ES-I3 (cell line): Measurements from ENCODE around the gene SYVN1.
"Not testable (repeated sequence)": the region's sequence is repeated elsewhere in the genome, so short reads cannot be mapped to it uniquely, and the experiment has no call there.

Source experiments
- H3K36me3 ChIP-seq: 2 replicates; pipeline ENCODE4 v1.6.1; 2013; ENCODE audit warnings: mild to moderate bottlenecking, low read length, control low read depth, moderate library complexity; ENCODE audit not compliant: insufficient read depth
- H3K4me1 ChIP-seq: 2 replicates; pipeline ENCODE4 v1.6.1; 2013; ENCODE audit warnings: mild to moderate bottlenecking, control low read depth, low read length; ENCODE audit not compliant: insufficient read depth
- H3K9ac ChIP-seq: 2 replicates; pipeline ENCODE4 v1.6.1; 2013; ENCODE audit warnings: low read depth, mild to moderate bottlenecking, low read length, moderate library complexity
- H3K9me3 ChIP-seq: 2 replicates; pipeline ENCODE4 v1.6.1; 2013; ENCODE audit warnings: mild to moderate bottlenecking, low read length, moderate library complexity; ENCODE audit not compliant: control insufficient read depth, insufficient read depth

SYVN1 gene

DNA sequence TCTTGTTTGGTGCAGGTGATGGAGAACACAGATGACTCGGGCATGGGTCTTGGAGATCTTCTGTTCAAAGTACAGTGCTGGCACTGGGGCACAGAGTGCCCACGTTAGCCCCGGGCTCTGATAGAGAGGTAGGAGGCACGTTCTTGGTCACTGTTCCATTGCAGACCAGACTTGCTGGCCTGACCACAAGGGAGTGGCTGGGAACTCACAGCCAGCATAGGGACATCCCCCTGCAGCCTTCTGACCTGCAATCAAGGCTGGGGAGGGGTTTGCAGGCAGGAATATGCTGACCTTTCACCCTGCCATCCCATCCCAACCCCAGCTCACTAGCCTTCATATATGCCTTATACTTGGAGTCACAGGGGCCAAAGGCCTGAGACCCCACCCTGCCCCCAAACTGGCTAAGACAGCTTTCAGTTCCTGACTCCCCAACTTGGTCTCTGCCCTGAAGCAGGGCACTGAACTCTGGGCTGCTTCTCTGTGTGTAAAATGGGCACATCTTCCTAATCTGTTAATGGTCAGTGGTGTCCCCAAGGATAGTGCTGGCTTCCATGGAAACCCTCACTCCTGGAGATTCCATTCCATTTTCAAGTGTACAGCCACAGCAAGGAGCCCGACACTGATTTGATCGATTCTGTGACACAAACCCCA is 7.6 kb downstream of the SYVN1 start:
- H3K36me3 ChIP-seq = peaks cover 21% of the 10 kb centered on the region
- no peaks in the 10 kb centered on the region for H3K4me1 ChIP-seq
- H3K9ac ChIP-seq = no peak overlapping the region
- H3K9me3 ChIP-seq = no peaks in the 10 kb centered on the region

DNA sequence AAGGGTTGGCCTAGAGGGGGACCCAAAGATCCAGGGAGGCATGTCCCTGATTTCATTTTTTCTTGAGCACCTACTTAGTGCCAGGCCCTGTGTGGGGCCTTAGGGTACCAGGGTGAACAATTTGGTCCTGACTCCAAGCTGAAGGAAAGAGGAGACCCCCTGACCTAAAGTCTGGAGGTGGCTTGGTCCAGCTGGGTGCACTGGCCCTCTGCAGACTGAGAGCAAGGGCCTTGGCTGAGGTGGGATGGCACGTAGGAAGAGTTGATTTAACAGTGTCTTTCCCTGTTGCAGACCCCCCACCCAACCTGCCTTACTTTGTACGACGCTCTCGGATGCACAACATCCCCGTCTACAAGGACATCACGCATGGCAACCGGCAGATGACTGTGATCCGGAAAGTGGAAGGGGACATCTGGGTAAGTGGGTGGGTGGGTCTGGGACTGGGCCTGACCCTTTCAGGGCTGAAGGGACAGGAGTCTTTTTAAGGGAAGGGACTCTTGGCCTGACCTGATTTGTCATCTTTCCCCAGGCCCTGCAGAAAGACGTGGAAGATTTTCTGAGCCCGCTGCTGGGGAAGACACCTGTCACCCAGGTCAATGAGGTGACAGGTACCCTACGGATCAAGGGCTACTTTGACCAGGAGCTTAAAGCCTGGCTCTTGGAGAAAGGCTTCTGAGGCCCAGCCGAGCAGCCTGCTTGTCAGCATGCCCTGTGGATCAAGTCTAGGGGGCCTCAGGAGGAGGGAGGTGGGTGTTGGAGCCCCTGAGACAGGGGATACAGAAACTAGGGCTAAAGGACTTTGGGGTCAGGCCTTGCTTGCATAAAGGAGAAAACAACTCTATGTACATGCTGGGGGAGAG is 8.9 kb downstream of the SYVN1 start:
- peaks cover 22% of the 10 kb centered on the region for H3K36me3 ChIP-seq
- no peak overlapping the region for H3K9ac ChIP-seq
- no peaks in the 10 kb centered on the region for H3K4me1 ChIP-seq
- H3K9me3 ChIP-seq = no peaks in the 10 kb centered on the region

DNA sequence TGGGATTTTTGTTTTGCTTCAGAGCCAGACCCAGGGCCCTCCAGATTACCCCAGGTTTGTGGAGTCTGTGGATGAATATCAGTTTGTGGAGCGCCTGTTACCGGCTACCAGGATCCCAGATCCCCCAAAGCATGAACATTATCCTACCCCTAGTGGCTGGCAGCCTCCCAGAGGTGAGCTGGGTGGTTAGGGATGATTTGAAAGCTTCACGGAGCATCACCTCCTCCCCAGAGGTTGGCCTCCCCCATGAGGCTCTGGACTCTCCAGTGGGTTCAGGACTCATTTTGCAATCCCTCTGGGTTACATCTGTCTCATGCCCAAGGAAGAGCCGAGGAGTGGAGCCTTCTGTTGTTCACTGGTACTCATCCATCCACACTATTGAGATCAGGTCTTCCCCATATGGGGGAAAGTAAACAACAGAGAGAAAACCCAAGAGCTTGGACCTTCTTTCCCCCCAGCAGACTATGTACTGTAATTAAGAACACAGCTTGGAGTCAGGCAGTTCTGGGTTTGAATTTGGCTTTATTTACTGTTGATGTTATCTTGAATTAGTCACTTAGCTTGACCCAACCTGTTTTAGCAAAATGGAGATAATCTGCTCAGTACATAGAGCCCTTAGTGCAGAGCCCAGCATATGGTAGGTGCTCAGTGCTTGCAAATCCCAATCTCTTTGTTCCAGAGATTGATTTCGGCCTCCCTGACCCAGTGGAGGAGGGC is 9.7 kb downstream of the SYVN1 start:
- H3K9ac ChIP-seq = no peak overlapping the region
- H3K9me3 ChIP-seq = no peaks in the 10 kb centered on the region
- no peaks in the 10 kb centered on the region for H3K4me1 ChIP-seq
- peaks cover 29% of the 10 kb centered on the region for H3K36me3 ChIP-seq

DNA sequence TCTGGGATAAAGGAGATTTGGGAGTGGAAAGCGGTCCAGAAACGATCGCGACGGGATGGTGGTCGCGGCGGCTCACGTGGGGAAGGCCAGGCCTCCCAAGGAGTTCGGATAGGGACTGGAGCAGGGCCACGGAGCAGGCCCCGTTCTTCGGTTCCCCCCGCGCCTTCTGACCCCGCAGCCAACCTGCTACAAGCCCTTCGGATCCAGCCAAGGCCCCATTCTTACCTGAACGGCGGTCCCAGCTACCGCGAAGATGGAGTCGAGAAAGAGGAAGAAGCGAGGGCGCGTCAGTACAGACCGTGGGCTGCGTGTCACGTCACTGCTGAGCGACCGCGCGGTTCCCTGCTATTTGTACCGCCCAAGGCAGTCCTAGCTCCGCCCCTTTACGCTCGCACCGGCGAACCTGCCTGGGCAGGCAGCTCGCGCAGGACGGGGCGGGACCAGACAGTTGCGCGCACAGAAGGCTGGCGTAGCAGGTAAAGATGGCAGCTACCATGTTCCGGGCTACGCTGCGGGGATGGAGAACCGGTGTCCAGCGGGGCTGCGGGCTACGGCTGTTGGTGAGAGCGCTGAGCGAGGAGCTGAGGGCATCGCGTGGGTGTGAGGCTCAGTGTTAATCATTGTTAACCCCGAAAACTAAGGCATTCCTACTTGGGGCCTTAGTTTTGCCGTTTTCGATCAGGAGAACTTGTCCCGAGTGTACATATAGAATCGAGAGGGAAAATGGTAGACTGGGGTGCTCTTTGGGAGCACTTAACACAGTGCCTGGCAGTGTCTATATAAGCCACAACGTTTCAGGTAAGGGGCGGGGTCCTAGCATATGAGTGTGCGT is 12.2 kb downstream of the SYVN1 start, which contains the start of the genes FAU and MRPL49:
TSS of gene FAU (minus strand) at position 270 of the 832 bp plus-strand sequence. CDS start 321 bp downstream, outside the sequence.
TSS of gene MRPL49 (plus strand) at position 457 of the 832 bp plus-strand sequence. CDS start at position 483, 26 bp downstream.
- Histone ChIP-seq H3K9me3 (no peaks in the 10 kb centered on the region), H3K36me3 (peaks cover 31% of the 10 kb centered on the region), H3K4me1 (no peaks in the 10 kb centered on the region), H3K9ac (peak within 1 kb of the TSS; percentile 79)

DNA sequence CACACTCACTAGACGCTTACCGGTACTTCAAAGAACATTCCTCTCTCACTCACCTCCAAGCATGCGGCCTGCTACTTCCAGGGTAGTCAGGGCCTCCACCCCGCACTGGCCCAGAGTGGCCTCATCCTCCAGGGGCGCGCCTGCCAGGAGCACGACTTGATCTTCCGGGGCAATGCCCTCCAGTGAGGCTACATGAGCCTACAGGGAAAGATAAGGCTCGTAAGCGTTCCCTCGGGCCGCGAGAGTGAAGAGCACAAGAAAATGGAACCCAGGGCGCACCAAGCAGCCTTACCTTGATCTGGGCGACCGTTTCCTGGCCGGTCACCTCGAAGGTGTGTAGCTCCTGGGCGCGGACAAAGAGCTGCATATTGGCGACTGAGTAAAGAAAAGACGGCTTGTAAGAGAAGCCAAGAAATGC is 12.9 kb downstream of the SYVN1 start:
- no peaks in the 10 kb centered on the region for H3K4me1 ChIP-seq
- H3K36me3 ChIP-seq = peaks cover 27% of the 10 kb centered on the region

DNA sequence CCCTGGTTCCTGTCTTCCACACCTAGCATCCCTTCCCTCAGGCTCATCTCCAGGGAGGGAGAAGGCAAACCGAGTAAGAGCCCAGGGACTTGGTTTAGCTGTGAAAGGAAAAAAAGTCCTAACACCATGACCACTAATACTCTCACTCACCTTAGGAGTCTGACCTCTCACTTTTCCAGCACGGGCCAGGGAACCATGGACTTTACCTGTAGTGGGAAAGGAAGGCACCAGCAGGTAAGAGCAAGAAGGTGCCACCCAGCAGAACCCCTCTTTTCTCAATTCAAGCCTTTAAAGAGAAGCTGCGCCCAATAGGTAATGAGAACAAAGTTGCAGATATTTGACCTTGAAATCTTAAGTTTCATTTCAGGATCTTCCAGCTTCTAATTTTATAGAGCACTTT is 13.5 kb downstream of the SYVN1 start:
- H3K4me1 ChIP-seq = no peaks in the 10 kb centered on the region
- H3K9ac ChIP-seq = peak overlapping the region; percentile 79
- H3K36me3 ChIP-seq = peaks cover 24% of the 10 kb centered on the region
- H3K9me3 ChIP-seq = no peaks in the 10 kb centered on the region

More for the DNA sequence above, 12.9 kb downstream of the SYVN1 start:
- Histone ChIP-seq H3K9ac (peak overlapping the region; percentile 79), H3K9me3 (no peaks in the 10 kb centered on the region)

DNA sequence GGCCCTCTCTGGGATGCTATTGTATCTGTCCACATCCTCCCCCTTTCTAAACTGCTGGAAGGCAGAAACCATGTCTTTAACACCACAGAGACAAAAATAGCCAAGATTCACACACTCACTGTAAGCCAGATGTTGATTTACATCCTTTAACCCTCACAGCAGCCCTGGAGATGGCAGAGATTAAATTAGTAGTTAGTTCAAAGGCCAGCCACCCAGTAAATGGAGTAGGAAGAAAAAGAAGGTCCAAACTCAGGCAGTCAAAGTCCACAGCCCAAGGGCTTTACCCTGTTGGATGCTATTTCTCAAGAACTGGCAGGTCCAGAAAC is 14.7 kb downstream of the SYVN1 start:
- no peak overlapping the region for H3K9ac ChIP-seq
- H3K4me1 ChIP-seq = no peaks in the 10 kb centered on the region
- peaks cover 19% of the 10 kb centered on the region for H3K36me3 ChIP-seq
- H3K9me3 ChIP-seq = no peaks in the 10 kb centered on the region

DNA sequence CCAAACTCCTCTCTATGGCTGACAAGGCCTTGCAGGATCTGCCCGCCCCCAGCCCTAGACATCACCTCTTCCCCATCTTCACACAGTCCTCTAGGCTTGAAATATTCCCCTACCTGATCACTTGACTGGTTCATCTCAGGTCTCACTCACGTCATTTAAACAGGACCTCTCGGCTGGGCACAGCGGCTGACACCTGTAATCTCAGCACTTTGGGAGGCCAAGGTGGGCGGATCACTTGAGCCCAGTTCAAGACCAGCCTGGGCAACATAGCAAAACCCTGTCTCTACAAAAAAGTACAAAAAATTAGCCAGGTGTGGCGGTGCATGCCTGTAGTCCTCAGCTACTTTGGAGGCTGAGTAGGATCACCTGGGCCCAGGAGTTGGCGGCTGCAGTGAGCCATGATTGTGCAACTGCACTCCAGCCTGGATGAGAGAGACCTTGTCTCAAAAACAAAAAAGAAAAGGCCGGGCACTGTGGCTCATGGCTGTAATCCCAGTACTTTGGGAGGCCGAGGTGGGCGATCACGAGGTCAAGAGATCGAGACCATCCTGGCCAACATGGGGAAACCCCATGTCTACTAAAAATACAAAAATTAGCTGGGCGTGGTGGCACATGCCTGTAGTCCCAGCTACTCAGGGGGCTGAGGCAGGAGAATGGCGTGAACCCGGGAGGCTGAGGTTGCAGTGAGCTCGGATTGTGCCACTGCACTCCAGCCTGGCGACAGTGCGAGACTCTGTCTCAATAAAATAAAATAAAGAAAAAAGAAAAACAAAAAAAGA is 15.2 kb downstream of the SYVN1 start:
- not testable (repeated sequence) for H3K9ac ChIP-seq, H3K9me3 ChIP-seq, H3K4me1 ChIP-seq
- peaks cover 18% of the 10 kb centered on the region for H3K36me3 ChIP-seq

DNA sequence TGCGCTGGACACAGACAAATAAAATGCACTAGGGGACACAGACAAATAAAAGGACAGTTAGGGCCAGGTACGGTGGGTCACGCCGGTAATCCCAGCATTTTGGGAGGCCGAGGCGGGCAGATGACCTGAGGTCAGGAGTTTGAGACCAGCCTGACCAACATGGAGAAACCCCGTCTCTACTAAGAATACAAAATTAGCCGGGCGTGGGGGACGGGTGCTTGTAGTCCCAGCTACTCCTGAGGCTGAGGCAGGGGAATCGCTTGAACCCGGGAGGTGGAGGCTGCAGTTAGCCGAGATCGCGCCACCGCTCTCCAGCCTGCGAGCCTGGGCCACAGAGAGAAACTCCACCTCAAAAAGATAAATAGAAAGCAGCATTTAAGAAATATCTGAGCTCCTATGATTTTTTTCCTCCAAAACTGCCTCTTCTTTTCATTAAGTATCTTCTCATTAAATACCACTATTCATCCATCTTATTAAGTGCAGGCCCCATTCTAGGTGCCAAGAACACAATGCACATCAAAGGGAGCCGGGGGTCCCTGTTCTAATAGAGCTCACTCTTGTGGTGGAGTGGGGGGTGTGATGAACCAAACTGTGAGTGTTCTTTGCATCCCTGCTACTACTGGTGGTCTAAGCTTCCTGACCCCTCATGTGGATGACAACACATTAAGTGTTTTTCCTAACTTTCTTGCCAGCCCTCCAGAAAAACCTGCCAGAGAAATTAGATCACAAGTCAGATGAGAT is 16.1 kb downstream of the SYVN1 start:
- H3K4me1 ChIP-seq = peaks cover 5% of the 10 kb centered on the region
- H3K9ac ChIP-seq = no peak overlapping the region
- peaks cover 18% of the 10 kb centered on the region for H3K36me3 ChIP-seq
- no peaks in the 10 kb centered on the region for H3K9me3 ChIP-seq

DNA sequence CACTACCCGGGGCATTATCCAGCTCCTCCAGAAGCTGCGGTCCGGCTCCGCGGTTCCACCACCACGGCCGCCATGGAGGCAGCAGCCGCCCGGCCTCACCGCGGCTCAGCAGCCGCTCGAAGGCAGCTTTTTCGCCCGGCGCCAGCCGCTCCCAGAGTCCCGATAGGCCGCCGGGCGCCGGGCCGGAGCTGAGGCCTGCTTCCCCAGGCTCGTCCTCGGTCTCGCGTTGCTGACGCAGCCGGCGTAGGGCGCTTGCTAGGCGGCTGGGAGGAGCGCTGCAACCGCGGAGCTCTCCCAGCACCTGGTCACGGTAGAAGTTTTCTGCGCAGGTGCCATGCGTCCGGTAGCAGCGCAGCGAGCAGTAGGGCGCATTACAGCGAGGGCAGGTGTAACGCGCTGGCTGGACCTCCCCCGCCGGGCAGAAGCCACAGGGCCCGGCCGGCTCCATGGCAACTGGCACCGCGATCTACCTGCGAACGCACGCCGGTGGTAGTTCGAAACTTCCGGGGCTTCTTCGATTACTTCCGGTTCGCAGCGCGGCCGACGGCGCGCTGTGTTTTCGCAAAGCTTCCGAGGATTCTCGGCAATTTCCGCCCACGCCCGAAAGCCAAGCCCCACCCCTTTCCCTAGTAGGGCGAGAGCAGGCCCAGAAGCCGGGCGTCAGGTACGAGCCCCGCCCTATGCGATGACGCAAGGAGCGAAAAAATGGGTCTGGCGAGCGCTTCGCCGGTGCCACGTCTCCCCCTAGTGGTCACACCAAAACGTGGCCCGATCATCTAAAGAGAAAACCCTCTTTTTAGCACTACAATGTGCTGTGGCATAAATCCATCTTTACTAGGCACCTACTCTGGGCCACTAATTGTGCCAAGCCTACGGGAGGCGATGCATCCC is 16.9 kb downstream of the SYVN1 start, which contains the start of gene ZNHIT2:
TSS of gene ZNHIT2 (minus strand) at position 496 of the 891 bp plus-strand sequence. CDS start at position 448, 48 bp downstream.
- Histone ChIP-seq H3K9ac (peak within 1 kb of the TSS; percentile 84), H3K36me3 (peaks cover 18% of the 10 kb centered on the region), H3K4me1 (peaks cover 5% of the 10 kb centered on the region), H3K9me3 (no peaks in the 10 kb centered on the region)

DNA sequence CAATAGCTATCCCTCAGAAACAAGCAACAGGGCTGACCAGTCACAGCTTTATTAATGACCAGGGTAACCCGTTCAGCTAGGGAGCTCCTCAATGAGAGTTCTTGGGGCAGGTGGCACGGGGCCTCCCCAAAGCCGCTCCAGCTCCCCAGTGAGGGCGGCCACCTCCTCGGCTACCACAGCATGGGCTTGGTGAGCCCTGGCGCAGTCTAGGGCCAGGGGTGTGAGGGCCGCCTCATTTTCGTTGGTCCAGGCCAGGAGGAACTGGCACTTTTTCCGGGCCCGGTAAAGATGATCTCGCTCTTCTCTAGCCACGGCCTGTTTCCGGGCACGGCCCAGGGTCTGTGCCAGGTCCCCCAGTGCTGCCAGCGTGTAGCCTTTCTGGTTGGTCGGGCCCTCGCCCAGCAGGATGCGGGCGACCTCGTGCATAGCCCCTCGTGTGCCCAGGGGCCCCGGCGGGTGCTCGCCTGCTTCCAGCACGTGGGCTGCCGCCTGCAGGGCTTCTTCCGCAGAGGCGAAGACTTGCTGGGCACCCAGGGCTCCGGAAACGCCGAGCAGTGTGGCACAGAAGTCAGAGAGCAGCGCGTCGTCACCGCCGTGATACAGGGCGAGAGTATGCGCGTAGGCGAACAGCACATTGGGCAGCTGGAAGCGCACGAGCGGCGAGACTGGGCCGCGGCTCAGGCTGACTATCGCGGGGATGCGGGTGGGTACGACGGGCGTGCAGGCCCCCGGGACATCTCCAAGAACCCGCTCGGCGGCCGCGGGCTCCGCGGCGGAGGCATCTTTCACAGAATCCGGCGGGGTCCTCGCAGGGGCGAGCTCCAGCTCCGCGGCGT is 17.7 kb downstream of the SYVN1 start:
- Histone ChIP-seq H3K9ac (peak overlapping the region; percentile 84), H3K36me3 (peaks cover 18% of the 10 kb centered on the region), H3K4me1 (peaks cover 5% of the 10 kb centered on the region), H3K9me3 (no peaks in the 10 kb centered on the region)
